HG03469 (cell line): Measurements from ENCODE around the gene SCD.
"Not testable (repeated sequence)": the region's sequence is repeated elsewhere in the genome, so short reads cannot be mapped to it uniquely, and the experiment has no call there.

Experiments used
- ATAC-seq: cut with Tn5 transposase; IDR thresholded peaks from one replicate; pipeline ENCODE4 v1.9.1; 2021; ENCODE audit warnings: mild to moderate bottlenecking, moderate library complexity, moderate number of reproducible peaks; ENCODE audit not compliant: unreplicated experiment

Gene SCD

DNA sequence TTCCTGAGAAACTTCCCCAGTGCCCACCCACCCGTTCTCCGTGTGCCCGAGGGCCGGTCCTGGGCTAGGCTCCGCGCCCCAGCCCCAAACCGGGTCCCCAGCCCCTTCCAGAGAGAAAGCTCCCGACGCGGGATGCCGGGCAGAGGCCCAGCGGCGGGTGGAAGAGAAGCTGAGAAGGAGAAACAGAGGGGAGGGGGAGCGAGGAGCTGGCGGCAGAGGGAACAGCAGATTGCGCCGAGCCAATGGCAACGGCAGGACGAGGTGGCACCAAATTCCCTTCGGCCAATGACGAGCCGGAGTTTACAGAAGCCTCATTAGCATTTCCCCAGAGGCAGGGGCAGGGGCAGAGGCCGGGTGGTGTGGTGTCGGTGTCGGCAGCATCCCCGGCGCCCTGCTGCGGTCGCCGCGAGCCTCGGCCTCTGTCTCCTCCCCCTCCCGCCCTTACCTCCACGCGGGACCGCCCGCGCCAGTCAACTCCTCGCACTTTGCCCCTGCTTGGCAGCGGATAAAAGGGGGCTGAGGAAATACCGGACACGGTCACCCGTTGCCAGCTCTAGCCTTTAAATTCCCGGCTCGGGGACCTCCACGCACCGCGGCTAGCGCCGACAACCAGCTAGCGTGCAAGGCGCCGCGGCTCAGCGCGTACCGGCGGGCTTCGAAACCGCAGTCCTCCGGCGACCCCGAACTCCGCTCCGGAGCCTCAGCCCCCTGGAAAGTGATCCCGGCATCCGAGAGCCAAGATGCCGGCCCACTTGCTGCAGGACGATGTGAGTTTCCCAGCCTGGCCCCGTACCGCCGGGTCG, at the start of gene SCD:
Gene SCD, plus strand, starts transcription at position 469 of the 803 bp plus-strand sequence. Its CDS starts 272 bp downstream, at position 741.
- ATAC-seq: peak; percentile 86

DNA sequence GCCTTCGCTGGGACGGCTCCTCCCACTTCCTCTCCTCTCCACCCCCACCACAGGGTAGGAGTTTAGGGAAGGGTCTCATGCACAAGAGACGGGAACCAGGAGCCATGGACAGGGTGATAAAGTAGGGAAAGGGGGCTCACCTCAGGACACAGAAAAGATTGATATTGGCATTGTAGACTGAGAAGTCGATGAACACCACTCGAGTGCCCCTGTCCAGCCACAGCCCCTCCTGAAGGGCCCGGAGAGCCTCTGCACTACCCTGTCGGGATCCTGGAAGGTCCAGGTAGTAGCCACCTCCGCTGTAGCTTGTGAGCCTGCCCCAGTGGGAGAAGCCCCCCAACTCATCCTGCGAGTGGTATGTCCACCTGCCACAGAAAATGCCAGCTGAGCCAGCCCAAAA, 49.8 kb upstream of the SCD start:
- no peak for ATAC-seq

DNA sequence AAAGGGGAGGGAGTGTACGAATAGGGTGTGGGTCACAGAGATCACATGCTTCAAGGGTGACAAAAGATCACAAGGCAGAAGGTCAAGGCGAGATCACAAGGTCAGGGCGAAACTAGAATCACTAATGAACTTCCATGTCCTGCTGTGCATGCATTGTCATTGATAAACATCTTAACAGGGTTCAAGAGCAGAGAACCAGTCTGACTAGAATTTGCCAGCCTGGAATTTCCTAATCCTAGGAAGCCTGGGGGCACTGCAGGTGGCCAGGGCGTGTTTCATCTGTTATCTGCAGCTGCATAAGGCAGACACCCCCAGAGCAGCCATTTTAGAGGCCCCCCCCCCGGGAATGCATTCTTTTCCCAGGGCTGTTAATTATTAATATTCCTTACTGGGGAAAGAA, 45.9 kb upstream of the SCD start:
- ATAC-seq: not testable (repeated sequence)

DNA sequence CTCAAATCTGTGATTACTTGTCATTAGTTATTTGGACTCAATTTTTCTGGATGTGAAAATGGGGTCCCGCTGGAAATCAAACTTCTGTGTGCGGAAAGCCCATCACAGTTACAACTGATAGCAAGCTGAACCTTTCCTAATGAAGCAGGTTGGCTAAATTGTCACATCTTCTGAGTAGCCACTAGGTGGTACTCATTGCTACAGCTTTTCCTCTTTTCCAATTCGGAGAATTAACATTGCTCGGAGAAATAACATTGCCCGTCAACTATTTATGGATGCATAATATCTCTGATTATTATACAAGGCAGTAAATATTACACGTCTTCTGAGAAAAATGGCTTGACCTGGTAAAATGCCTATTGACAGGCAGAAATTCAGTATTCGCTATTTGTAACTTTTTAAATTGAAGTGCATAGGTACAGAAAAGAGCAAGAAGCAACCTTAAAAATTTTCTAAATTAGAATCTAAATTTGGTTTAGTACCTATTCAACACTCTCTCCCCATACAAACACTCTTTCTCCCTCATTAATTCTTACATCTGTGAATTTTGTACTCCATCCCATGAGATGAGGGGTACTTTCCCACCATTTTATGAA, 43.2 kb upstream of the SCD start:
- no peak for ATAC-seq

DNA sequence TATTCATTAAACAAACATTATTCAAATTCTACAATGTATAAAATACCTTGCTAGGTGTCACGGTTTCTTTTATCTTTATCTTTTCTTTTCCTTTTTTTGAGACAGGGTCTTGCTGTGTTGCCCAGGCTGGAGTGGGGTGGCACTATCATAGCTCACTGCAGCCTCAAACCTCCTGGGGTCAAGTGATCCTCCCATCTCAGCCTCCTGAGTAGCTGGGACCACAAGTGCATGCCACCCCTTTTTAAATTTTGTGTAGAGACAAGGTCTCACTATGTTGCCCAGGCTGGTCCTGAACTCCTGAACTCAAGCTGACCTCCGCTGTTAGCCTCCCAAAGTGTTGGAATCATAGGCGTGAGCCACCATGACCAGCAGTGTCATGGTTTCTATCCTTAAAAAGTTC, 42.6 kb upstream of the SCD start:
- no peak for ATAC-seq

DNA sequence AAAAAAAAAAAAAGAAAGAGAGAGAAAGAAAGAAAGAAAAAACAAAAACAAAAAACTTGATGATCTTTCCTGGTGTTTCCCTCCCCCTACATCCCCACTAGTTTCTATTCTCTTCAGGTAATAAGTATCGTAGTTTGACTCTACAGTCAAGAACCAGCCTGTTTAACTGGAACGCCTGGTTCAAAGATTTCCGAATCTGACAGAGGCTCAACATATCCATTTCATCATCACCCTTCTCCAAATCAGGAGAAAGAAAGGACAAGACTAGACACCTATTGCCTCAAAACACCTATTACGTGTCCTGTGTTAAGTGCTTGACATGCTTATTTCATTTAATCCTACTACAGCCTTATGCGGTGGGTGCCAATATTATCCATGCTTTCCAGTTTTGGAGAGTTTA, 40.2 kb upstream of the SCD start:
- ATAC-seq: no peak

DNA sequence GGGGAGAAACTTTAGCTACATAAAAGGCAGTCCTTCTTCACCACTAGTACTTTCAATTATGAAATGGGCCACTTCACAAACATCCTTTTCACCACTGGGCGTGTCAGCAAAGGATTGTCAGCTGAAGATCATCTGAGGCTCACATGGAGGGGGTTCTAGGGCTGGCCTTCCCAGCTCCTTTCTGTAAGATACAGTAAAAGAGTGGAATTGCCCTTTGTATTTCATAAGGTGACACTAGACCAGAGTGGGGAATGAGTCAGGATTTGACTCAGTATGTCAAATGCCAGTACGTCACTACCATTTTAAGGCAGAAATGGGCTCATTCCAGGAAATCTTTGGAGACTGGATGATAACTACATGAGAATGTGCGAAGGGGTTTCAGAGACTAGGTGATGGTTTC, 39.3 kb upstream of the SCD start:
- ATAC-seq: no peak

DNA sequence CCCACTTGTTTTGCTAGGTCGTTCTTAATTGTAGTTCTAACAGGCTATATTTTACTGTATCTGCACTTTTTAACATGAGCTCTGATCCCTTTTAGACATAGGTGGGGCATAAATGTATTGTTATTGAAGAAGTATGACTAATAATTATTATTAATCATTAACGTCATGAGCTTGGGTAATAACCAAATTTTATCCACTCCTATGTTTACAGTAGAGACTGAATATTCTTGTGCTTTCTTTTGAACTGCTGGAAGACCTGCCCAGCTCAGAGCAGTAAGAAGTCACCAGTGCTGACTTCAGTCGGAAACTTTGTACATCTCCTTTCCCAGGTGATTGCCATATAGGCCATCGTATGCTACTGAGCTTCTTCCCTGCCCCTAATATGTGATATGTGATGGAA, 35.7 kb upstream of the SCD start:
- ATAC-seq: no peak

DNA sequence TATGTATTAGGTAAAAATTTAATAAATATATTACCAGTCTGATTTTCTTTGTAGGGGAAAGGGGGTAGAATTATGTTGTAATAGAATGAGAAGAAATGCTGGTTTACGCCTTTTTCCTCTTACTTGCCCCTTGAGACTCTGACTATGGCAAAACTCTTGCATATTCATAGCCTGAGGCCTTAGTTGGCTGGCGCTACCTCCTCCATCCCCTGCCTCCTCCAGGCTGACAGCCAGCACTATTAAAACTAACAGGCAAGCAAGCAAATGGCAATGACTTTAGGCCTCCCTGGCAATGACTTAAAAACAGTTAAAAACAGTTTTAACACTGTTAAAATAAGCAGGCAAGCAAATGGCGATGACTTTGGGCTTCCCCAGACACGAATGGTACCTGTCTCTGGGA, 31.4 kb upstream of the SCD start:
- no peak for ATAC-seq

DNA sequence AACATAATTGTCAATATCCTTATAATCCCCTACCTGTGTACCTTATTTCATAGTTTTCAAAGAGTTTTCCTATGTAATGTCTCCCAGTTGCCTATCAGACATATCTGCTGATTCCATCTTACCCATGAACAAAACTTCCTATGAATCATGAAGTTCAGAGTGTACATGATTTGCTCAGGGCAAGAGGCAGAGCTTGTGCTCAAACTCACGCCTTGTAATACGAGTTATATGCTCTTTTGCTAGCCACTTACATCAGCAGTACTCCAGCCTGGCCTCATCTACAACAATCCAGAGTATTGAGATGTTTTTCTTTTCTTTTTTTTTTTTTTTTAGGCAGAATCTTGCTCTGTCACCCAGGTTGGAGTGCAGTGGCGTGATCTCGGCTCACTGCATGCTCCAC, 28.8 kb upstream of the SCD start:
- no peak for ATAC-seq

DNA sequence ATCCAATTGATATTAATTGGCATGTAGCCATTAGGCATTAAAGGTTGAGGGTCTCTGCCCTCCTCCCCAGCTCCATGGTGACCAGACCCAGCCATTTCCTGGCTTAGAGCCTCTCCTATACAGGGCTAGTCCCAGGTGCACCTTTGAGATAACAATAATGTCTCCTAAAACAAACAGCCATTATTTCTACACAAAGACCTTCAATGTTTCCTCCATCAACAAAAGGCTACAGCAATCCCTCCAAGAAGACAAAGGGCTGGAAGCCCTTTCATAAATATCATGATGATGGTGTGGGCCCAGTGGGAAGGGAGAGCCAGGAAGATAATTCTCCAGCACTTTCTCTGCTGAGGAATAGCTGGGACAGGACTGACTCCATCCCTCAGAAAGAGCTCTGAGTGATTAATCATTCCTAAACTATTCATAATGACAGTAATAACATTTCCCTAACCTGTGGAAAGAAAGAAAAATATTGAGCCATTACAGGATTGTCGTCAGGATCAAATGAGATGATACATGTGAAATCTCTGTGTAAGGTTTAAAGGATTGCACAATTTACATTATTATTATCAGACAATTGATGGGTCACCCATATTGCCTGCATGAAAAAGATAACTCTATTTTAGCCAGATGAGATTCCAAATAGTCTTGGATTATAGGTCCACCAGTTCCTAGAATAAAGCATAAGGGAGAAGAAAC, 27.2 kb upstream of the SCD start:
- no peak for ATAC-seq

DNA sequence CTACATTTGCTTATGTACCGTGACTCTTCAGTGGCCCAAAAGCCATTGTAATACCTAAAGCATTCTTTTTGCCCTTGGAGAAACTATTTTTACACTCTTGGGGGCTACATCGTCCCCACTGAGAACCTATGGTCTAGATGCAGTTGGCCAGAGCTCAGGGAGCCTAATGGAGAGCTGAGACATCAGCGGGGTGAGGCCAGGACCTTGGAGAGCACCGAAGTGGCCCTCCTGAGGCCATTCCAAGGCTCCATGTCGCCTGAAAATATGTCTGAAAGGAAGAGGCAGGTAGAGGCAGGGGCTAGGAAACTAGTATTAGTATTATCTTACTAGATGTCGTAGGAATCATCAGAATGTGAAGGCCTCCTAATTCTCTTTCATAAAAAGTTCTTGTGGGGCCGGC, 21.9 kb upstream of the SCD start:
- no peak for ATAC-seq

DNA sequence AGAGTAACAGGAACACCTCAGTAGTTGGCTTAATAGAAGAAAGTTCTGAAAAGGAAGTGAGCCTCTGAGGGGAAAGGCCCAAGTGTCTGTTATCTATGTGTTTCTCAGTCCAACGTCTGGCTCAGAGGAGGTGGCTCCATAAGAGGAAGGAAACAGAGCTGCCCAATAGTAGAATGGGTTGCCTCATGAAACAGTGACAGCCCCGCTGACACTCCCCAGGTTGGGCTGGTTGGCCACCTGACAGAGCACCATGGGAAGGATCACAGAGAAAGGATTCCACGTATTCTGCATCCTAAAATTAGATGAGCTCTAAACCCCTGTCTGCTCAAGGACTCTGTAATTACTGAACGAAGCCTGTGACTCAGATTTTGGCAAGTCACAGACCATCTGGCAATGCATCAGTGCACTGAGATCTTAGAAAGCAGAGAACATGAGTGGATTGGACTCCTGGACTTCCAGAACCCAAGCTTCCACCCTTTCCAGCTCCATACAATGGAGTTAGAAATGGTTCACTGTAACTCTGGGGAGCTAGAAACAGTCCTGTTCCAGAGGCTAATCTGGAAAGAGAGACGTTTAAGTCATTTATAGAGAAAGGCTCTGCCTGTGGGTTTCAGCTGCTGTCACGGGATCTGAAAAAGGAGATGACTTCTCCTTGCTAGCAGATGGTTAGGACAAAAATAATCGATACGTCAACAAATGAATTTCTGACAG, 19.9 kb upstream of the SCD start:
- peak; percentile 88 for ATAC-seq

DNA sequence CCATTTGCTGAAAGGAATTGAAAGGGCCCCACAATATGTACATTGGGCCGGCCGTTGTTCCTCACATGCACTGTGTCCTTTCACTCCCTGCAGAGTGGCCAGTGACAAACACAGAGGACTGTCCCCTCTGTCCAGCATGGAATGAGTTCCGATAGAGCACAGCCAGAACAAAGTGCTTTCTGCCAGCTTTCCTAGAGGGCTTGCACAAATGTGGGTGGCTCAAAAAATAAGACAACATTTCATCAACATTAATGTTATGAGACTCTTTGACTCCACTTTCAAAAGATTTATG, 19.4 kb upstream of the SCD start:
- ATAC-seq: no peak

DNA sequence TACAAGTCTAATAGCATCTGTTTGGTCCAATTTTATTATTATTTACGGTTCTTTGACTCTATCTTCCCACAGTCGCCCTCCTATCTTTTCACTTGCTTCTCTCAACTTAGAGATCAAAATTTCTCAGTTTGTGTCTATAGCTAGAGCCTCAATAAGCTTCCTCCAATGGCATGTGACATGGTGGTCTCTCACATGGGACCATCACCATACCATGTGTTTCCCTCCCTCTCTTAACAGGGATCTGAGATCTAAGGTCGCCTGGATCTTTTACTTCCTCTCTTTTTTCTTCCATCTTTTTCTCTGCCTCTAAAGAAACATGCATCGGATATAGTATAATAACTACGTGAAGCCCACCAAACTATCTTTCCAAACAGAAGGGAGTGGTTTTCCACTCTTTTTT, 18.8 kb upstream of the SCD start:
- no peak for ATAC-seq

DNA sequence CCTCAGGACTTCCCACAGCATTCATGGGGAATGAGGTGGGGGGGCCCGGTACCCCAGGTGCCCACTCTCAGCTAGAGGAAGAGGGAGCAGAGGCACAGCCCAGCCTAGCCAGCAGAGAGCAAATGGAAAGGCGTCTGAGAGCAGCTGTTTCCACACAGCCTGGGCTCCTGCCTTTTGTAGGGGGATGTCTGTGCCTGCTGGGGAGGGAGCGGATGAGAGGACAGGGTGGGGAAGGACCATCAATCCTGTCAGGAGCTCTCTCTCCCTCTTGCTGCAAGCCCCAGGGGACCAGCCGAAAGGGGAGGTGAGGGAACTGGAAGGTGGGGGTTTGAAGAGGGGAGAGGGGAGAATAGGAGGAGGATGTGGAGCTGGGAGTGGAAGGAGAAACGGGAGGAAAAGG, 17.0 kb upstream of the SCD start, which contains the start of gene PKD2L1:
Gene PKD2L1, minus strand, starts transcription at position 150 of the 400 bp plus-strand sequence. Its CDS starts 125 bp downstream, at position 25.
- ATAC-seq: no peak

DNA sequence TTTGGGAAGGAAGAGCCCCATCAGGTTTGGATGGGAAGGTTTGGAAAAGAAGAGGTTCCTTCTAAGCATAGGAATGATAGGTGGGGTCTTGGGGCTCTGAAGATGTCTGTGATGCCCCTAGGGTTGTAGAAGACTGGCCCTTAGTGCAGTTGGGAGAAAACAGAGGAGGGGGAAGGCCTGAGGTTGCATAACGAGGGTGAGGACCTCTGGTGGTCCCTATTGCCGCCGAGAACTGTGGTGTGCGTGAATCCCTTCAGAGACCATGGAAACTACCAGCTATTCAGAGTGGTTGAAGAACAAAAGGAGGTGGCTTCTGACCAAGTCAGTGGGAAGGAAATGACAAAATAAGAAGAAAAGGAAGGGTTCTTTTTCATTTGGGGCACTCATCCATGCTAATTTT, 13.9 kb upstream of the SCD start:
- ATAC-seq: no peak

DNA sequence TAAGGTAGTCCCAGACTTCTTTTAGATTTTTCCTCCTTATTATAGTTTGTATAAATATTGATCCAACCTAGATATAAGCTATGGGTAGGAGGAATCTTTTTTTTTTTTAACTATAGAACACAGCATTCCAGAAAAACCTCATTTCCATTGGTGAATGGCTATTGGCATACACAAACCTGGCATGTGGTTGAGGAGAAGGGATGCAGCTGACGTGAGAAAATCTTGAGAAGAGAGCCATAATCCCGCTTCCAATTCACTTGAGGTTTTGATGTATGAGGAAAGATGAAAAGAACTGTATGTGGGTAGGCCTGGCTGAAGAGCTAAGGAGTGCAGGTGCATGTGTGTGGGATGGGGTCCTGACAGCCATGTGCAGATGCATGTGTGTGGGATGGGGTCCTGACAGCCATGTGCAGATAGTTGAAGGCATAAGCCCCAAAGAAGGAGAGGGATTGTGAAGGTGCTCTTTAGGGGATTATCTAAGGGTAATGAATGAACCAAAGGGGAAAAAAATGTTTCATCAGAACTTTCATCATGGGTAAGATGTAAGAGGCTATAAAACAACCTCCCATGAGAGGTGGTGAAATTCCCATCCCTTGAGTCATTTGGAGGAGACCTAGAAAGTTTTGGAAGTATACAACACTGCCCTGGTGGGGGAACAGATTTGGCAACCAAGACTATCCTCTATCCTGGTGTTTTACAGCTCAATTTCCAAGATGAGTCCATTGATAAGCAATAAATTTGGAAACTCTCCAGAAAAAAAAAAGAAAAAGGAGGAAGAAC, 13.2 kb upstream of the SCD start:
- ATAC-seq: no peak

DNA sequence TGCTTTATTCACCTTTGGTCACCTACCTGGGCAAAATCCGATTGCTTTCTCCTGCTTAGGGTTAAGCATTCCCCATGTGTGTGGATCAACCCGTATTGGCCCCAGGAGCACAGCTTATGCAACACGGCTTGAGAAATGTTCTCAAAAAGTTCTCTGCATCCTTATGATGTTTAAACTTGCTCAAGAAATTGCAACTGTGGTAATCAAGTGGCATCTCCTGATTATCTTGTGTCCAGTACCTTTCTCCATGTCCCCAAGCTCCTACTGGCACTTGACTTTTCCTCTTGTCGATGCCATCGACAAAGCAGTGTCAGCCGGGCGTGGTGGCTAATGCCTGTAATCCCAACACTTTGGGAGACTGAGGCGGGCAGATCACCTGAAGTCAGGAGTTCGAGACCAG, 12.3 kb upstream of the SCD start:
- ATAC-seq: no peak

DNA sequence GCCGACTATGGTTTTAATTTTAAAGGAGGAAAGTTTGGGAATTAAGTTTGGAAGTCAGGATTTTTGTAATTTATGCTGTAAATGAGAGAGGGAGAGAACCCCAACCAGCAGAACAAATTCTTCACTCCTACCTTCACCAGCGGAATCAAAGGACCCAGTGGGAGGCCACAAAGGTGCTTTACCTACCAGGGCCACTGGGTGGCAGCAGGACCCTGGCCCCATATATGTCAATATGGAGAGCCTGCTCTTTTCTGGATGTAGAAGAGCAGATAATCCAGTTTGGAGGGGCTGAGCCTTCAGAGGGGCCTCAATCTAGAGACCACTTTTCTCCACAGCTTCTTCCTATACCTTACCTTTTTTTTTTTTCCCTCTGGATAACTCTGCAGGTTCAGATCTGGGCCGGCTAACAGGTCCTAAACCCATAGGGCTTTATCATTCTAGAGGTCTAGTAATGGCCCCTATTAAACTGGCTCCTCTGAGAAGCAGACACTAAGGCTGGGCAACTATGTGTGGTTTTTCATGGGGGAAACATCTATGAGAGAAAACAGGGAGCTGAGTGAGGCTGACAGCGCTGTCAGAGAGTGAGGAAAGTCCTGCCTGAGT, 8.5 kb upstream of the SCD start:
- no peak for ATAC-seq
